H1 (cell line): ENCODE measurements around the gene ANO2. TPM values are rescaled to one million over a fixed set of nuclear protein-coding genes. Genes with fewer than 3 reads are reported as not detected.

Experiments used
- CTCF ChIA-PET: fragments of 300-600 bp; sonication (Branson Sonifier 250); formaldehyde crosslinking; loops from one replicate; lab custom pipeline; 2021; ENCODE audit not compliant: partially characterized antibody; lab: Charles Lee
- POLR2A ChIA-PET: fragments of 300-600 bp; sonication (Branson Sonifier 250); formaldehyde crosslinking; loops from one replicate; lab custom pipeline; 2021; ENCODE audit warnings: inconsistent platforms; ENCODE audit not compliant: partially characterized antibody; lab: Charles Lee
- DNase-seq, 2 experiments: peaks; one replicate each; pipeline versions ENCODE4 v3.0.0 to v3.0.0-alpha.2; 2010 to 2022; ENCODE audit warnings: low spot score in 2 of 2, low read depth in 1 of 2, mixed read lengths in 1 of 2
- FAIRE-seq: peaks from 2 replicates; lab custom pipeline; 2011; peaks lifted over from hg19 to GRCh38; lab: Jason Lieb, UNC
- H2AFZ ChIP-seq: 2 replicates; pipeline ENCODE4 v1.8.1; 2012; ENCODE audit warnings: low read length, inconsistent platforms
- H2AK5ac ChIP-seq: 2 replicates; pipeline ENCODE4 v1.6.1; 2013; ENCODE audit warnings: low read depth, low read length
- H2BK120ac ChIP-seq: replicated peaks from 2 replicates; pipeline ENCODE3; 2013; ENCODE audit warnings: low read depth, low read length, inconsistent platforms
- H2BK12ac ChIP-seq: 2 replicates; pipeline ENCODE4 v1.6.1; 2013; ENCODE audit warnings: low read depth, low read length
- H2BK15ac ChIP-seq: 2 replicates; pipeline ENCODE4 v1.6.1; 2013; ENCODE audit warnings: low read length
- H2BK20ac ChIP-seq: 2 replicates; pipeline ENCODE4 v1.6.1; 2013; ENCODE audit warnings: low read length
- H2BK5ac ChIP-seq: 2 replicates; pipeline ENCODE4 v1.6.1; 2013; ENCODE audit warnings: low read depth, low read length
- H3K14ac ChIP-seq: 2 replicates; pipeline ENCODE4 v1.6.1; 2013; ENCODE audit warnings: inconsistent platforms; ENCODE audit not compliant: insufficient read length
- H3K18ac ChIP-seq: 2 replicates; pipeline ENCODE4 v1.6.1; 2013; ENCODE audit warnings: low read length; ENCODE audit errors: extremely low read depth
- H3K23ac ChIP-seq: 2 replicates; pipeline ENCODE4 v1.6.1; 2013; ENCODE audit warnings: inconsistent platforms; ENCODE audit not compliant: insufficient read length
- H3K23me2 ChIP-seq: 2 replicates; pipeline ENCODE4 v1.6.1; 2013; ENCODE audit warnings: low read depth, low read length
- H3K27ac ChIP-seq: 2 replicates; pipeline ENCODE4 v1.6.1; 2011; ENCODE audit warnings: low read depth, low read length, inconsistent platforms
- H3K27me3 ChIP-seq, 4 experiments: replicated peaks in 1 of 4; 1 replicate in 1 of 4; 2 replicates in 3 of 4; pipeline versions ENCODE4 v1.6.1 to v1.8.1; 2011 to 2013; ENCODE audit warnings: low read length in 3 of 4, mild to moderate bottlenecking in 3 of 4, inconsistent platforms in 2 of 4, mixed read lengths in 2 of 4, moderate library complexity in 1 of 4; ENCODE audit not compliant: control insufficient read depth in 3 of 4, insufficient read depth in 3 of 4; ENCODE audit errors: extremely low read depth in 1 of 4
- H3K36me3 ChIP-seq, 4 experiments: 2 replicates each; pipeline versions ENCODE4 v1.6.1 to v1.8.1; 2011 to 2013; ENCODE audit warnings: mild to moderate bottlenecking in 4 of 4, low read length in 3 of 4, moderate library complexity in 2 of 4, control low read depth in 1 of 4, inconsistent platforms in 1 of 4; ENCODE audit not compliant: insufficient read depth in 4 of 4, control insufficient read depth in 2 of 4
- H3K4ac ChIP-seq: replicated peaks from 2 replicates; pipeline ENCODE3; 2013; ENCODE audit warnings: low read length, low read depth, mixed read lengths, inconsistent platforms; ENCODE audit not compliant: insufficient read length
- H3K4me1 ChIP-seq, 4 experiments: replicated peaks in 1 of 4; 1 replicate in 1 of 4; 2 replicates in 3 of 4; pipeline versions ENCODE4 v1.6.1 to v1.8.1; 2011 to 2013; ENCODE audit warnings: low read length in 3 of 4, inconsistent platforms in 2 of 4, mixed read lengths in 1 of 4; ENCODE audit not compliant: insufficient read depth in 4 of 4, control insufficient read depth in 3 of 4
- H3K4me2 ChIP-seq, 2 experiments: 2 replicates each; pipeline versions ENCODE4 v1.6.1 to v1.8.1; 2011 to 2013; ENCODE audit warnings: low read depth in 2 of 2, low read length in 2 of 2, control low read depth in 1 of 2, inconsistent platforms in 1 of 2, mild to moderate bottlenecking in 1 of 2; ENCODE audit not compliant: insufficient read depth in 1 of 2
- H3K4me3 ChIP-seq, 4 experiments: fragments of 200-600, 300-600 bp in 1 of 4; sonication (generic), shearing (Covaris generic), sonication (Bioruptor Twin) in 1 of 4; 2 replicates each; pipeline versions ENCODE4 v1.5.1 to v1.8.1; 2011 to 2016; ENCODE audit warnings: low read length in 4 of 4, low read depth in 3 of 4, control low read depth in 2 of 4, inconsistent platforms in 2 of 4, mild to moderate bottlenecking in 2 of 4, mixed read lengths in 1 of 4, moderate library complexity in 1 of 4; ENCODE audit not compliant: insufficient read depth in 2 of 4; ENCODE audit errors: extremely low read depth in 1 of 4
- H3K56ac ChIP-seq: replicated peaks from 2 replicates; pipeline ENCODE3; 2013; ENCODE audit warnings: low read depth, mild to moderate bottlenecking, mixed read lengths, low read length, inconsistent platforms; ENCODE audit not compliant: insufficient read length
- H3K79me1 ChIP-seq: 2 replicates; pipeline ENCODE4 v1.6.1; 2013; ENCODE audit warnings: low read depth, low read length, control low read depth
- H3K79me2 ChIP-seq, 2 experiments: 2 replicates each; pipeline versions ENCODE4 v1.6.1 to v1.8.1; 2012 to 2013; ENCODE audit warnings: low read length in 2 of 2, mild to moderate bottlenecking in 2 of 2, inconsistent platforms in 1 of 2; ENCODE audit not compliant: insufficient read depth in 2 of 2, control insufficient read depth in 1 of 2
- H3K9ac ChIP-seq, 4 experiments: replicated peaks in 1 of 4; 1 replicate in 1 of 4; 2 replicates in 3 of 4; pipeline versions ENCODE4 v1.6.1 to v1.8.1; 2011 to 2013; ENCODE audit warnings: low read depth in 3 of 4, low read length in 3 of 4, control low read depth in 2 of 4, mild to moderate bottlenecking in 2 of 4, moderate library complexity in 2 of 4, inconsistent platforms in 1 of 4; ENCODE audit errors: extremely low read depth in 1 of 4
- H3K9me3 ChIP-seq, 2 experiments: 2 replicates each; pipeline versions ENCODE4 v1.6.1 to v1.8.1; 2012 to 2013; ENCODE audit warnings: mild to moderate bottlenecking in 2 of 2, moderate library complexity in 2 of 2, control low read depth in 1 of 2, inconsistent platforms in 1 of 2, low read depth in 1 of 2, low read length in 1 of 2, mixed read lengths in 1 of 2; ENCODE audit not compliant: insufficient read depth in 2 of 2
- H4K20me1 ChIP-seq, 2 experiments: replicated peaks in 1 of 2; 2 replicates each; pipeline versions ENCODE3 to v1.8.1; 2011 to 2013; ENCODE audit warnings: inconsistent platforms in 2 of 2, low read length in 2 of 2, mild to moderate bottlenecking in 1 of 2; ENCODE audit not compliant: insufficient read depth in 2 of 2, control insufficient read depth in 1 of 2
- H4K5ac ChIP-seq: 2 replicates; pipeline ENCODE4 v1.6.1; 2013; ENCODE audit warnings: low read length, low read depth, mixed read lengths, inconsistent platforms; ENCODE audit not compliant: insufficient read length
- H4K8ac ChIP-seq: 2 replicates; pipeline ENCODE4 v1.8.0; 2013; ENCODE audit warnings: mild to moderate bottlenecking, moderate library complexity, low read length, inconsistent platforms; ENCODE audit not compliant: insufficient read depth; ENCODE audit errors: extremely low read depth
- H4K91ac ChIP-seq: replicated peaks from 2 replicates; pipeline ENCODE3; 2013; ENCODE audit warnings: low read length, mixed read lengths, inconsistent platforms; ENCODE audit not compliant: insufficient read length
- KDM1A ChIP-seq: fragments of 200-600, 300-600 bp; sonication (generic); IDR thresholded peaks from 2 replicates; pipeline ENCODE4 v1.7.1; 2016; ENCODE audit warnings: mild to moderate bottlenecking, low read length, borderline replicate concordance
- POLR2AphosphoS5 ChIP-seq: IDR thresholded peaks from 2 replicates; pipeline ENCODE4 v1.6.1; 2011; ENCODE audit warnings: low read depth, low read length
- SIN3A ChIP-seq, 2 experiments: IDR thresholded peaks in 1 of 2; conservative IDR thresholded peaks in 1 of 2; 2 replicates each; pipeline ENCODE4 v1.6.1; 2011 to 2012; ENCODE audit warnings: low read length in 2 of 2, improper control_type of control experiment in 1 of 2, low read depth in 1 of 2, mild to moderate bottlenecking in 1 of 2
- TCF12 ChIP-seq: IDR thresholded peaks from 2 replicates; pipeline ENCODE4 v1.6.1; 2011; ENCODE audit warnings: low read depth, mild to moderate bottlenecking, low read length
- USF2 ChIP-seq: IDR thresholded peaks from 2 replicates; pipeline ENCODE4 v1.6.1; 2011; ENCODE audit warnings: low read length, improper control_type of control experiment
- WGBS, 2 experiments: shearing (Covaris generic) in 1 of 2; methylation state at CpG; one replicate each; pipeline versions ENCODE4 v1.1.6 to v1.1.7; 2013 to 2015; ENCODE audit warnings: low lambda C conversion rate in 2 of 2, mixed read lengths in 2 of 2, inconsistent platforms in 1 of 2, low coverage in 1 of 2, missing lambda C conversion rate in 1 of 2; ENCODE audit not compliant: insufficient replicate concordance in 2 of 2, insufficient coverage in 1 of 2, insufficient read length in 1 of 2; ENCODE audit errors: extremely low coverage in 1 of 2, missing lambda C conversion rate in 1 of 2; 5-methylcytosine and 5-hydroxymethylcytosine counted together
- polyA plus RNA-seq, 7 experiments: library from polyadenylated mRNA; depleted of rRNA in 3 of 7; stranded (reverse) in 5 of 7; unstranded in 2 of 7; fragments of >200 nt in 5 of 7; fragments of 200-250 nt in 2 of 7; gene quantifications; 1 replicate in 5 of 7; 2 replicates in 1 of 7; 4 replicates in 1 of 7; pipeline versions ENCODE4 v1.2.1 to v1.2.3, GENCODE V29; 2011 to 2013; ENCODE audit warnings: missing spikeins in 2 of 7, mixed read lengths in 2 of 7
- total RNA-seq: library from RNA; stranded (reverse); fragmentation: NEBNext Ultra II Directional; extraction: Animal tissue kit (Norgen Biotek cat#: 25700); gene quantifications from 2 replicates; pipeline ENCODE4 v1.2.1, GENCODE V29; 2021
- TF ChIP-seq, protein P1 (sequence below): IDR thresholded peaks from 2 replicates; pipeline ENCODE4 v1.6.1; 2012; ENCODE audit warnings: low read length, inconsistent platforms

The ANO2 gene
- total and polyA plus RNA-seq, 2 of the 8 experiments (the other 6 are each of a cell fraction or from before 2014, with no cell fraction given) = 1.9 to 5.5 TPM

- Histone ChIP-seq H4K91ac (no peak overlapping the region), H2BK5ac (no peak overlapping the region), H2BK15ac (no peak overlapping the region), H3K36me3 (no peaks in the 10 kb centered on the region), H3K79me2 (no peaks in the 10 kb centered on the region), H3K23ac (no peak overlapping the region), H2BK20ac (no peak overlapping the region), H3K79me1 (no peaks in the 10 kb centered on the region), H3K4me1 (no peaks in the 10 kb centered on the region), H4K8ac (no peak overlapping the region), H2AFZ (no peak overlapping the region), H2AK5ac (no peak overlapping the region), H3K23me2 (no peaks in the 10 kb centered on the region), H4K5ac (no peak overlapping the region), H3K4me3 (no peak overlapping the region), H2BK120ac (no peak overlapping the region), H3K56ac (no peak overlapping the region), H3K18ac (no peak overlapping the region), H3K27me3 (peaks cover 0 to 2% (median 0%) of the 10 kb centered on the region in 4 experiments; a peak in 1 of 7 replicates), H2BK12ac (no peak overlapping the region), H3K14ac (no peak overlapping the region), H4K20me1 (no peaks in the 10 kb centered on the region), H3K9ac (no peak overlapping the region), H3K9me3 (no peaks in the 10 kb centered on the region), H3K4ac (no peak overlapping the region), H3K27ac (no peak overlapping the region), H3K4me2 (no peak overlapping the region)
- POLR2A ChIA-PET = interaction anchor here (1.2 to 1.9 kb wide), 2 partner anchors 9 to 28 kb away, joined by 3 to 5 read pairs; partner anchors contain the start of gene ANO2
- DNase-seq (no peak), FAIRE-seq (no peak)
- WGBS, 2 experiments = 73% methylated on average over 8 of the region's 8 CpGs; no CpG with 5 or more reads in 1 of the 2 experiments
- CTCF ChIA-PET = interaction anchor here (0.6 to 2.9 kb wide), 3 partner anchors 16 to 67 kb away, joined by 3 to 8 read pairs (median 4); no protein-coding TSS in a partner anchor
- no peak for TF ChIP-seq KDM1A
- TF ChIP-seq SIN3A (conservative IDR thresholded peaks at IDR 0.05 in 1 of 2, IDR thresholded peaks at IDR 0.05 in 1 of 2; ENCODE audit: low read depth in 1 of 2, low read length in 2 of 2) = no peak
- TF ChIP-seq USF2 = no peak
- no peak for TF ChIP-seq TCF12
- no peak for TF ChIP-seq POLR2AphosphoS5
- TF ChIP-seq, protein P1, sequence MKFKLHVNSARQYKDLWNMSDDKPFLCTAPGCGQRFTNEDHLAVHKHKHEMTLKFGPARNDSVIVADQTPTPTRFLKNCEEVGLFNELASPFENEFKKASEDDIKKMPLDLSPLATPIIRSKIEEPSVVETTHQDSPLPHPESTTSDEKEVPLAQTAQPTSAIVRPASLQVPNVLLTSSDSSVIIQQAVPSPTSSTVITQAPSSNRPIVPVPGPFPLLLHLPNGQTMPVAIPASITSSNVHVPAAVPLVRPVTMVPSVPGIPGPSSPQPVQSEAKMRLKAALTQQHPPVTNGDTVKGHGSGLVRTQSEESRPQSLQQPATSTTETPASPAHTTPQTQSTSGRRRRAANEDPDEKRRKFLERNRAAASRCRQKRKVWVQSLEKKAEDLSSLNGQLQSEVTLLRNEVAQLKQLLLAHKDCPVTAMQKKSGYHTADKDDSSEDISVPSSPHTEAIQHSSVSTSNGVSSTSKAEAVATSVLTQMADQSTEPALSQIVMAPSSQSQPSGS = no peak
Observed at GRCh38 chr12:5972387-5972786, 27.3 kb upstream of the ANO2 start.
